ENCODE results near the gene VSTM2B. TPM values are rescaled to one million over a fixed set of nuclear protein-coding genes. Genes with fewer than 3 reads are reported as not detected.

VSTM2B gene
- total RNA-seq, 1 experiment from 2014 or later = not detected

DNA sequence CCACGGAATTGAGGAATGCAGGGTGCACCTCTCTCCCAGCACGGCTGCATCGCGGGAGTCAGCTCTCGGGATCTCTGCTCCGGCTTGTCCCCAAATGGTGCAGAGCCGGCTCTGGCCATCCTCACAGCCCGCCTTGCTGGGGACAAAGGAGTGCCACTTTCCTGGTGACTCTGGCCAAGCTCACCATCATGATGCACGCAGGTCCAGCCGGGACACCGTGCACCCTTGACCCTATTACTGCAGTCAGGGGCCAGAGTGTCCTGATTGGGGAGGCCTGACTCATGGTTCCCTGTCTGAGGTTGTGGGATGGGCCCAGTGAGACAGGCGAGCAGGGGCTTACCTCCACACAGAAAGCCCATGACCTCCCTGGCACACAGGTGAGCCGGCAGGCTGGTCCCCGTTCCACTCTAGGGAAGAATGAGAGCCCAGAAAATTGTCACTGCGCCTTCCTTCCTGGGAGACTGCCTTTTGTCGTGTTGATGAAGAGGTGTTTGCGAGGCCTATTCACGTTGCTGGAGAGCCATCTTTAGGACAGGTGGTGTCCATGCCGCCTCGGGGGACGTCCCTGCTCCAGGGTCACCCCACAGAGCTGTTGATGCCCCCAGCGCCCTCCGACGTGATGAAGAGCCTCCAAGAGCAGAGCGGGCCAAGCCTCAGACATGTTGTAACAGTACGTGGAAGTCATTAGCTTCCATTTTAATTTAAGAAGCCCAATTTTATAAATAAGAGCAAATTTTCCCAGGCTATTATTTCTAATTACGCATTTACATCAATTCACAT lies 18.5 kb upstream of the VSTM2B start:
- H3K4me1 ChIP-seq = no peaks in the 10 kb centered on the region
- no peak overlapping the region for H3K4me3 Mint-ChIP-seq (ENCODE audit: unreplicated experiment)
- no TSS peak for BruUV-seq (replicated peaks)
- DNase-seq = no peak
- no peaks in the 10 kb centered on the region for H3K9me3 Mint-ChIP-seq (ENCODE audit: unreplicated experiment)
- H3K27me3 Mint-ChIP-seq (ENCODE audit: insufficient read depth, unreplicated experiment) = peaks cover 8% of the 10 kb centered on the region
- no peaks in the 10 kb centered on the region for H3K4me1 Mint-ChIP-seq (ENCODE audit: low read depth, unreplicated experiment)
- H3K9me3 ChIP-seq = no peaks in the 10 kb centered on the region
- no peaks in the 10 kb centered on the region for H3K36me3 Mint-ChIP-seq (ENCODE audit: insufficient read depth, unreplicated experiment)
- ChIA-PET POLR2A (no interaction called here), CTCF (no interaction called here)
- TF ChIP-seq, protein P1, sequence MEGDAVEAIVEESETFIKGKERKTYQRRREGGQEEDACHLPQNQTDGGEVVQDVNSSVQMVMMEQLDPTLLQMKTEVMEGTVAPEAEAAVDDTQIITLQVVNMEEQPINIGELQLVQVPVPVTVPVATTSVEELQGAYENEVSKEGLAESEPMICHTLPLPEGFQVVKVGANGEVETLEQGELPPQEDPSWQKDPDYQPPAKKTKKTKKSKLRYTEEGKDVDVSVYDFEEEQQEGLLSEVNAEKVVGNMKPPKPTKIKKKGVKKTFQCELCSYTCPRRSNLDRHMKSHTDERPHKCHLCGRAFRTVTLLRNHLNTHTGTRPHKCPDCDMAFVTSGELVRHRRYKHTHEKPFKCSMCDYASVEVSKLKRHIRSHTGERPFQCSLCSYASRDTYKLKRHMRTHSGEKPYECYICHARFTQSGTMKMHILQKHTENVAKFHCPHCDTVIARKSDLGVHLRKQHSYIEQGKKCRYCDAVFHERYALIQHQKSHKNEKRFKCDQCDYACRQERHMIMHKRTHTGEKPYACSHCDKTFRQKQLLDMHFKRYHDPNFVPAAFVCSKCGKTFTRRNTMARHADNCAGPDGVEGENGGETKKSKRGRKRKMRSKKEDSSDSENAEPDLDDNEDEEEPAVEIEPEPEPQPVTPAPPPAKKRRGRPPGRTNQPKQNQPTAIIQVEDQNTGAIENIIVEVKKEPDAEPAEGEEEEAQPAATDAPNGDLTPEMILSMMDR (IDR thresholded peaks at IDR 0.05; ENCODE audit: insufficient read depth in 1 of 2, low read depth in 1 of 2, low read length in 1 of 2, severe bottlenecking in 1 of 2, unreplicated experiment in 1 of 2) = no peak
- H3K36me3 ChIP-seq (ENCODE audit: control insufficient read depth, insufficient read depth, low read length) = no peaks in the 10 kb centered on the region
- intact Hi-C loops (cut with micrococcal nuclease; ENCODE audit: unreplicated experiment) = no loop called here
- no peak overlapping the region for H3K27ac Mint-ChIP-seq (ENCODE audit: unreplicated experiment)
- H3K27me3 ChIP-seq (replicated peaks; ENCODE audit: control insufficient read depth, insufficient read depth, low read length) = no peaks in the 10 kb centered on the region
- H3K4me3 ChIP-seq (ENCODE audit: low read depth, low read length) = no peak overlapping the region

DNA sequence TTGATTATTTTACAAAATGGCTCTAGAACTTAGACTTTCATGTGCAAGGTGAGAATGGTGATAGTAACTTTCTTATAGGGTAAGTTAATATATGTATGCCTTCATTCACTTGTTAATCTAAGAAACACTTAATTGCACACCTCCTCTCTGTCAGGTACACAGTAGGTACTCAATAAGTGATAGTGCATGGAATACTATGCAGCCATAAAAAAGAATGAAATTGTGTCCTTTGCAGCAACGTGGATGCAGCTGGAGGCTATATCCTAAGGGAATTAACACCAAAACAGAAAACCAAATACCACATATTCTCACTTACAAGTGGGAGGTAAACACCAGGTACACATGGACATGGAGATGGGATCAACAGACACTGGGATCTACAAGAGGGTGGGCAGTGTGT lies 17.6 kb upstream of the VSTM2B start:
- H3K4me1 ChIP-seq = no peaks in the 10 kb centered on the region
- TF ChIP-seq, protein P1 (IDR thresholded peaks at IDR 0.05; ENCODE audit: insufficient read depth in 1 of 2, low read depth in 1 of 2, low read length in 1 of 2, severe bottlenecking in 1 of 2, unreplicated experiment in 1 of 2) = no peak
- no peak overlapping the region for H3K4me3 ChIP-seq (ENCODE audit: low read depth, low read length)
- H3K9me3 ChIP-seq = no peaks in the 10 kb centered on the region
- no peaks in the 10 kb centered on the region for H3K9me3 Mint-ChIP-seq (ENCODE audit: unreplicated experiment)
- intact Hi-C loops (cut with micrococcal nuclease; ENCODE audit: unreplicated experiment) = no loop called here
- ChIA-PET POLR2A (no interaction called here), CTCF (no interaction called here)
- H3K4me3 Mint-ChIP-seq (ENCODE audit: unreplicated experiment) = no peak overlapping the region
- peaks cover 8% of the 10 kb centered on the region for H3K27me3 Mint-ChIP-seq (ENCODE audit: insufficient read depth, unreplicated experiment)
- no peaks in the 10 kb centered on the region for H3K36me3 ChIP-seq (ENCODE audit: control insufficient read depth, insufficient read depth, low read length)
- H3K4me1 Mint-ChIP-seq (ENCODE audit: low read depth, unreplicated experiment) = no peaks in the 10 kb centered on the region
- H3K36me3 Mint-ChIP-seq (ENCODE audit: insufficient read depth, unreplicated experiment) = no peaks in the 10 kb centered on the region
- DNase-seq = no peak
- no peaks in the 10 kb centered on the region for H3K27me3 ChIP-seq (replicated peaks; ENCODE audit: control insufficient read depth, insufficient read depth, low read length)
- H3K27ac Mint-ChIP-seq (ENCODE audit: unreplicated experiment) = no peak overlapping the region
- no TSS peak for BruUV-seq (replicated peaks)

DNA sequence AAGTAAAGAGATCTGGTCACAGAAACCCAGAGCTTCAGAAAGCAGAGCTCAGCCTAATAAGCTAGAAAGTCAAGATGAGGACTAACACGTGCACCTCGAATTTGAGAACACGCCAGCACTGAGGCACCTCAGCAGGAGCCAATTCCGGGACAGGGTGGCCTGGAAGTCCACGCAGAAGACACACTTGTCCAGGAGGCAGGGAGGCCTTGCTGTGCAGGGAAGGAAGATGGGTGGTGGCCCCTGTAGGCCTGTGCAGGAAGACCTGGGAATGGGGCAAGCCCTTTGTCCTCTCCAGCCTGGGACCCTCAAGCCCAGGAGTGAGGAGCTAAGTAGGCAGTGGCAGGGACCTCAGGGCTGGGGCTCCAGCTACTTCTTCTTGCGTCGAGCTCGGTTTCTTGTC lies 16.3 kb upstream of the VSTM2B start:
- DNase-seq = no peak
- H3K9me3 Mint-ChIP-seq (ENCODE audit: unreplicated experiment) = no peaks in the 10 kb centered on the region
- no peaks in the 10 kb centered on the region for H3K9me3 ChIP-seq
- H3K27me3 Mint-ChIP-seq (ENCODE audit: insufficient read depth, unreplicated experiment) = peaks cover 5% of the 10 kb centered on the region
- intact Hi-C loops (cut with micrococcal nuclease; ENCODE audit: unreplicated experiment) = no loop called here
- H3K4me3 ChIP-seq (ENCODE audit: low read depth, low read length) = no peak overlapping the region
- TF ChIP-seq, protein P1 (IDR thresholded peaks at IDR 0.05; ENCODE audit: insufficient read depth in 1 of 2, low read depth in 1 of 2, low read length in 1 of 2, severe bottlenecking in 1 of 2, unreplicated experiment in 1 of 2) = no peak
- no peak overlapping the region for H3K27ac Mint-ChIP-seq (ENCODE audit: unreplicated experiment)
- no peaks in the 10 kb centered on the region for H3K36me3 Mint-ChIP-seq (ENCODE audit: insufficient read depth, unreplicated experiment)
- no peak overlapping the region for H3K4me3 Mint-ChIP-seq (ENCODE audit: unreplicated experiment)
- ChIA-PET POLR2A (no interaction called here), CTCF (no interaction called here)
- H3K4me1 ChIP-seq = no peaks in the 10 kb centered on the region
- no TSS peak for BruUV-seq (replicated peaks)
- no peaks in the 10 kb centered on the region for H3K36me3 ChIP-seq (ENCODE audit: control insufficient read depth, insufficient read depth, low read length)
- no peaks in the 10 kb centered on the region for H3K4me1 Mint-ChIP-seq (ENCODE audit: low read depth, unreplicated experiment)
- no peaks in the 10 kb centered on the region for H3K27me3 ChIP-seq (replicated peaks; ENCODE audit: control insufficient read depth, insufficient read depth, low read length)

Measured in Caco-2 (cell line).